Activated T-helper 9 cell treated with anti-CD3 and anti-CD28 coated beads, Interleukin-2, amount 50 U/mL, for 16 hours (primary cell): ENCODE measurements around the gene ARHGEF16.

Source experiments
- DNase-seq: peaks from one replicate; pipeline ENCODE4 v3.0.0-alpha.2; 2020; ENCODE audit warnings: low read depth

ARHGEF16 gene

DNA sequence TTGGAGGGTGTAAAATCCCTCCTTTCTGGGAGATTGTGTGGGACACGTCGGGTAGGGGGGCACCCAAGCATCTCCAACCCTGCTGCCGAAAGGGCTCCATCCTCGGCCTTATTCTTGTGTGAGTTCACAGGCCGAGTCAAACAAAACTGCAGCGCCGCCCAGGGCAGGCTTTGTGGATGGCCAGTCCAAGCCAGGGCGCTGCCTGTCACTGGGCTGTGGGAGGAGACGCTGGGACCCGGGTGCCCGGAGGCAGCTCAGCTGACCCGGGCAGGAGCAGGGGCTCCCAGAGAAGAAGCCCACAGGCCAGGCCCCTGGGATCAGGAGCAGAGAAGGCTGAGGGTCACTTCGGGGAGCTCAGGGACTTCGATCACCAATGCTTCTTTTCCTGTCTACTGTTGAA lies 31.8 kb upstream of the ARHGEF16 start:
- DNase-seq, result no peak

DNA sequence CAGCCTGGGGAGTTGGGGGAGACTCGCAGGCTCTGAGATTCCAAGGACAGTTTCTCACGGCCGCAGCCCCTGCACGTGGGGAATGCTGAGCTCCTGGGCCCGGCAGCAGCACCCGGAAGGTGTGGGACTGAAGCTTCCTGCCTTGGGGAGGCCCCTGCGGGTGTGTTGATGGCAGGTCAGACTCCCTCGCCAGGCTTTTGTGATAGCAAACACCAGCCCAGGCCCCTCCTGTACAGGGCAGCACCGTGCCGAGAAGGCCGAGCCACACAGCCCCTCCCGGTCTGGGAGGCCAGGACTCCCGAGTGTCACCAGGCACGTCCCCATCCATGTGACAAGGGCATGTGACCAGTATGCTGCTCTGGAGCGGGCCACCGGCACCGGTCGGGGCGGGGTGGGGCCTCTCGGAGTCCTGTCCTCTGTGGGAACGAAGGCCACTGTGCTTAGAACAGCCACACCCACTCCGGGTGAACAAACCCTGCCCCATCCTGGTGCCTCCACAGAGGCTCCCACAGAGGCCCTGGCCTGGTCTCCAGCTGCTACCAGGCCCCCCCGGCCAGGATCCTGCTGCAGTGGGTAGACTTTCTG lies 31.1 kb upstream of the ARHGEF16 start:
- DNase-seq, result no peak

DNA sequence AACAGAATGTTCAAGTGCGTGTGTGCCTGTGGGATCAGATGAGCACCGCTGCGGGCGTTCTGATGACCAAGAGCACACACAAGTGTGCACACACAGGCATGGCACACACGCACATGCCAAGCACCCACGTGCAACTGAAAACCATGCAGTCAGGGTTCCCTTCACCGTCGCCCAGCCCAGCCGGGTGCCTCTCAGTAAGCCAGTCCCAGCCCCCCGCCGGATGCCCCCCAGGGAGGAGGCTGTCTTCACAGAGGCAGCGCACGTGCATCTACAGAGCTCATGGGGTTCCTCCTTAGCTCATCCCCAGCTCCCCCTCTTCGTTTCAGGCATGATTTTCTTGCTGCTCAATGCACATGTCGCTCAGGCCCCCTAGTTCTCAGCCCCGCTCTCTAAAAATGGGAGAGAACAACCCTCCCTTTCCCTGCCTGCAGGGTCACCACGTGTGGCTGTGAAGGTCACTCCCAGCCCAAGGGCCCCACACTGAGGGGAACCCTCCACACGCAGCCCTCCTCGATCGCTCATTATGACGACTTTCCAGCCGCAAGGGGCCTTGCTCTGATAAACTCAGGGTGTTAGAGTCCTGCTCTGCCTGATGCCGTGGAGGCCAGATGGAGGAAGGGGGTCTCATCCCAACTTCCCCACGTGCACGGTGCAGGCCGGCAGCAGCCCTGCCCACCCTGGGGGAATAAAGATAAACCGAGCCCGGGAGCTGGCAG lies 30.4 kb upstream of the ARHGEF16 start:
- DNase-seq, result no peak

DNA sequence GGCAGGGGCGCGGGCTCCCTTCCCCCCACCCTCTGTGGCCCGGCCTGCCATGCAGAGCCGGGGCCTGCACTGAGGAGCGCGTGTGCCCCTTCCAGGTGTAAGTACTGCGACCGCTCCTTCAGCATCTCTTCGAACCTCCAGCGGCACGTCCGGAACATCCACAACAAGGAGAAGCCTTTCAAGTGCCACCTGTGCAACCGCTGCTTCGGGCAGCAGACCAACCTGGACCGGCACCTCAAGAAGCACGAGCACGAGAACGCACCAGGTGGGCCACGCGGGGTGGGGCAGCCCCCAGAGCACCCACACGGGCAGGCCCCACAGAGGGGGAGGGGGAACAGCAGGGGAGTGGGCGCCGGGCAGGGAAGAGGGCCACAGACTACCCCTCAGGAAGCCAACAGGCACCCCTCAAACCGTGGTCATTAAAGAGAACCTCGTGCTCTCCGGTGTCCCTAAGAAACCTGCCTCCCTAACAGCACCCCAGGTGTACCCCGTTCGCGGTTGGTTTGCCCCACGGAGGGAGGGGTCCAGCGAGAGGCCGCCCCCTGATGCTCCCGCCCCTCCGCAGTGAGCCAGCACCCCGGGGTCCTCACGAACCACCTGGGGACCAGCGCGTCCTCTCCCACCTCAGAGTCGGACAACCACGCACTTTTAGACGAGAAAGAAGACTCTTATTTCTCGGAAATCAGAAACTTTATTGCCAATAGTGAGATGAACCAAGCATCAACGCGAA lies 28.8 kb upstream of the ARHGEF16 start:
- DNase-seq, result no peak

DNA sequence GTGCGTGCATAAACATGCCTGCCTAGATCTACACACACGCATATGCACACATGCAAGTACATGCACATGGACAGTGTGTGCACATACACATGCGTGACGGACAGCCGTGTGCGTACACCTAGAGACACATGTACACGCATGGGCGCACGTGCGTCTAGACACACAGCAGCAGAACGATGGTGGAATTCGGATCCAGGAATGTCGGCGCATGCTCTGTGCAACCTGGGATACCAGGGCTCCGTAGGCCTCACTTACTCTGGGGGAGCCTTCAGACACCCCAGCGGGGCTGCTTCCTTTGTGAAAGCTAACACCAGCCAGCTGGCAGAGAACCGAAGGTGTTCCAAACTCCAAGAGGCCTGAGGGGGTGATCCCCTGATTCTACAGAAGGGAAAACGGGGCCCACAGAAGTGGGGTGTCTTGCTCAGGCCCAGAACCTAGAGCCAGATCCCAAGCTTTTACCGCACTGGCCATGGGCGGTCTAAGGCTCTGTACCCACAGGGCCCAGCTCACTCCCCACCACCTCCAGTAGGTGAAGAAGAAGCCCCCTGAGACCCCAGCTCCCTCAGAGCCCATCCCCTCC lies 27.4 kb upstream of the ARHGEF16 start:
- no peak for DNase-seq

DNA sequence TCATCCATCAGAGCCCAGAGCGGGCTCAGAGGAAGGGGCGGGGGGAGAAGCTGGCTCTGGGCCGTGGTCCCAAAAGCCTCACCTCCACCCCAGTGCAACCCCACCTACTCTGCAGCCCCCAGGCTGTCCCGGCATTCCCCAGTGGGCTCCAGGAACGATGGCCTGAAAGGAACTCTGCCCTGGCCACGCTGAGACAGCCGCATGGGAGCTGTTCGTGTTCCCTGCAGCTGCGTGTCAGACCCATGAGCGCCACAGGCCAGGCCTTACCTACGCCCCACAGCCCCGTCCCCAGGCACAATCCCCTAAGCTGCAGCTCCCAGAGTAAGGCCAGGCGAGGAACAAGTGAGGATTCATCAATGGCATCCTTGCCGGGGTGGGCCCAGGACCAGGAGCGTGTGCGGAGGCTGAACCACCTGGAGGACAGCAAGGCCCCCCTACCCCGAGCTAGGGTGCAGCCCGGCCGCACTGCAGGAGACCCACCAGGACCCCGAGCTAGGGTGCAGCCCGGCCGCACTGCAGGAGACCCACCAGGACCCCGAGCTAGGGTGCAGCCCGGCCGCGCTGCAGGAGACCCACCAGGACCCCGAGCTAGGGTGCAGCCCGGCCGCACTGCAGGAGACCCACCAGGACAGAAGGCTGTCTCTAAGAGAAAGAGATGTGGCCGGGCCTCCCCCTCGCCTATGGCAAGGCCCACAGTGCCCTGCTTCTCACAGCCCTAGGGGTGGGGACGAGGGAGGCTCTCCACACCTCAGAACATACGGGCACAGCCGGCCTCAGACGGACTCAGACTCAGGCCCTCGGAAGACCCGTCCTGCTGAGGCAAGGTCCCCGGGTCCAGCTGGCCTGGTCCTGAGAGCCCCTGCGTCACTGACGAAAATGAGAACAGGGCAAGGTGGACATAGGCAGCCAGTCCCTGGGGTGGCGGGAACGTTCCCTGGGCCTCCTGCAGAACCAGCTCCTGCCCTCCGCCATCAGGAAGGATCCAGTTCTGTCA lies 26.5 kb upstream of the ARHGEF16 start:
- no peak for DNase-seq

DNA sequence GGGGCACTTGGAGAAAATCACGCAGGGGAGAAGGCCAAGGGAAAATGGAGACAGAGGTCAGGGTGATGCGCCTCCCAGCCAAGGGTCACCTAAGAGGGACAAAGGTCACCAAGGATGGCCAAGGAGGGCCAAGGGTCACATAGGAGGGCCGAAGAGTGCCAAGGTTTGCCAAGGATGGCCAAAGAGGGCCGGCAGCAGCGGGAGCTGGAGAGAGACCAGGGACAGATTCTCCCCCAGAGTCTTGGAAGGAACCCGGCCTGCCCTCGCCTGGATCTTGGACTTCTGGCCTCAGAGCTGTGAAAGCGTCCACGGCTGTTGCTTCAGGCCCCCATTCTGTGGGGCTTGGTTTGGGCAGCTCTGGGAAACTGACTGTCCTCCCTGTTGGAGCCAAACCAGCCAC lies 25.6 kb upstream of the ARHGEF16 start:
- no peak for DNase-seq

DNA sequence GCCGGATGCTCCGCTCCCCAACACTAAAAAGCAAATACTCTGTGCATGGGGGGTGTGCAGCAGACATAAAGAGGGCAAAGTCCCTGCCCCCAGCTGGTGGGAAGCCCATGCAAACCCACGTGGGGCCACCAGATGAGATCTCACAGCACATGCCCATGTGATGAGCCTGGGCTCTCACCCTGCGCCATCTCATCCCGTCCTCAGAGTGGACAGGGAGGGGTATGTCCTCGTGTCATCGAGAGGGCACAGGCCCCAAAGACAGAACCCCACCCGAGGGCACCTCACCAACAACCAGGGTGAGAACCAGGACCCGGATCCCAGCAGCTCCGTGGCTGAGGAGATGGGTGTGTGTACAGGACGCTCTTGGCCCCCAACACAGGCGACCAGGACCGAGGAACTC lies 25.1 kb upstream of the ARHGEF16 start:
- DNase-seq, result no peak

DNA sequence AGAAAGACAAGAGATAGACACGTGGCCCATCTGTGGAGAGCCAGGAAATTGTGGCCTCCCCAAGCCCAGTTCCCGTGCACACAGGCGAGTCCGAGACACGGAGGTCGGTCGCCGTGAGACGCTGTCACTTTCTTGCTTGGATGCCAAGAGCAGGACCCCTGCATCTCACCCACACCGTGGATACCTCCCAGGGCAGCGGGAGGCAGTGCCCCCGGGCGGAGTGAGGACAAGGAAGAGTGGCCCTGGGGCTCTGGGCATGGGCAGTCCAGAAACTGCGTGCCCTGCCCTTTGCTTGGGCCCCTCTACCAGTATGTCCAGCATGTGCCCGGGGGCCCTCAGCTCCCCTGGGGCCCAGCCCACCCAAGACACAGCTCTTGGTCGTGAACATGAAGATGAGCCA lies 24.7 kb upstream of the ARHGEF16 start:
- DNase-seq, result no peak

DNA sequence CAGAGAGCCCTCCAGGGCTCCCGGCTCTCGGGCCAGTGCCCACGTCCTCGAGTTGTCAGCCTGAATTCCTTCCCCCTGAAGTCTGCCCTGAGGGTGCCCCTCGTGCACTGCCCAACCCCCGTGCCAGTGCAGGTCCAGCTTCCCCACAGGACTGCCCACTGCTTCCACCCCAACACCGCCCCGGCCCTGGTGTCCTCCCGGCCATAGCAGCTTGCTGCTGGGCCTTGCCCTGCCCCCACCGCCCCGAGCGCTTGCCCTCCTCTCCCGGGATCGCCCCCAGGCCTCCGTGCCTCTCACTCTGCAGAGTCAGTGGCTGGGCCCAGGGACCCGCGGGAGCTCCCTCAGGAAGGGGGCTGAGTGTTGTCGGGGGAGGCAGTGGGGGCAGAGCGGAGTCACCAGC lies 24.1 kb upstream of the ARHGEF16 start:
- no peak for DNase-seq

DNA sequence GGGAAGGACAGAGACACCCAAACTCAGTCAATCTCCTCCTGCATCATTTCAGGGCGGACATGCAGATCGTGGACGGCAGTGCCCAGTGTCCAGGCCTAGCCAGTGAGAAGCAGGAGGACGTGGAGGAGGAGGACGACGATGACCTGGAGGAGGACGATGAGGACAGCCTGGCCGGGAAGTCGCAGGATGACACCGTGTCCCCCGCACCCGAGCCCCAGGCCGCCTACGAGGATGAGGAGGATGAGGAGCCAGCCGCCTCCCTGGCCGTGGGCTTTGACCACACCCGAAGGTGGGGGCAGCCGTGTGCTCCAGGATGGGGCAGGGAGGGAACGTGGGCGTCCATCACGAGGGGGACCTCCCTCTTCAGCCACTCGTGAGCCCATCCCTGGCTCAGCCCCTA lies 23.6 kb upstream of the ARHGEF16 start:
- DNase-seq, result no peak

DNA sequence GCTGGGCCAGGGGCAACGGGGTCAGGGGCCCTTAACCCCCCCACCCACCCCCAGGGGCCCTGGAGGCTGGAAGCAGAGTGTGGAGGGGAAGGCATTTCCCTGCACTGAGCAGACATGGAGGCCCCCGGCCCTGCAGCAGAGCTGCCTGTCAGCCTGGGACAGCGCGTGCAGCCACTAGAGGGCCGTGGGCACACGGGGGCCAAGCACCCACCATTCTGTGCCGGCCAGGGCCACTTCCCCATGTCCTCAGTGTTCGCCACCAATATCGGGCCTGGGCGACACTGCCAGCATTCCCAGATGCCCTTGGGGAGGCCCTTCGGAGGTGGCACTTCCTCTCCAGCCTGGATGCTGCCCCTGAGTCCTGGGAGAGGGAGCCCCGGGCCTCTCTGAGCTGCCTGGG lies 23.2 kb upstream of the ARHGEF16 start:
- no peak for DNase-seq

DNA sequence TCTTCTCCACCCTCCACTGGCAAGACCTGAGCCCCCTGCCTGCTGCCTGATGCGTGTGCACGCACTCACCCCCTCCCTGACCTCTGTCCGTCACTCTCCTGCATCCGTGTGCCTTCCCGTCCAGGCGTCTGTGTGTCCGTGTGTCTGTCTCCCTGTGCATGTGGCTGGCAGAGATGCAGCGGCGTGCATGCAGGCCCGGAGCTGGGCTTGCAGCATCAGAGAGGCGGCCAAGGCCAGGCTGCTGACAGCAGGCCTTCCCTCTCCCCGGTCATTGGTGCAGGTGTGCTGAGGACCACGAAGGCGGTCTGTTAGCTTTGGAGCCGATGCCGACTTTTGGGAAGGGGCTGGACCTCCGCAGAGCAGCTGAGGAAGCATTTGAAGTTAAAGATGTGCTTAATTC lies 22.8 kb upstream of the ARHGEF16 start:
- DNase-seq, result no peak

DNA sequence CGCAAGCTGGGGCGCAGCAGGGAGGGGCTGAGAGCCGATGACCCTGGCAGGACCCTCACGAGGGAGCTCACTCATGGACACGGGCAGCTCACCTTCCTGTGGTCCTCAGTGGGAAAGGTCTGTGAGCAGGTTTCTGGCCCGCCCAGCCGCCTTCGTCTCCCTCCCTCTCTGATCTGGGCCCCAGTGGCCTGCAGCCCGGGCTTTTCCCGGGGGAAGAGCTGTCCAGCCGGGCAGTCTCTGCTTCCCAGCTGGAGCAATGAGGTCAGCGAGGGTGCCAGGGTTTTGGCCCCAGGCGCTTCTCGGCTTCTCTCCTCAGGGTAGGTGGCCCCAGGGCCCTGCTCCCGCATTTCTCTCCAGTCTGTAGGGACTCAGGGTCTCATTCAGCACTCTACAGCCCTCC lies 22.2 kb upstream of the ARHGEF16 start:
- DNase-seq, result no peak

DNA sequence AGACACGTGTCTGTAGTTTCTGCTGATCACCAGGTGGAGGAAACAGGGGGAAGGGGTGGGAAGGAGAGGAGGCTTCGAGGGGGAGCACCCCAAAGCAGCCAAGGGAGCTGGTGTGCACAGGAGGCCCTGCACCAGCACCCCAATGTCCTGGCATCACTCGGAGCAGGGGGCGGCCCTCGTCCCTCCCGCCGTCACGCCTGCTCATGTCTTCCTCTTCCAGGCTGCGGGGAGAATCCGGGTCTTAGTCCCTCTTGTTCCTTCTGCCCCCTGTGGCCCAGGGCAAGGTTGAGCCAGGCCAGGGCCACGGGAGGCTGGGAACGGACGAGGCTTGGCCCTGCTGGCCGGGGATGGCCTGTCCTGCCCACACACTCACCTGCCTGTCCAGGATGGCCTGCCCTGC lies 21.4 kb upstream of the ARHGEF16 start:
- no peak for DNase-seq

DNA sequence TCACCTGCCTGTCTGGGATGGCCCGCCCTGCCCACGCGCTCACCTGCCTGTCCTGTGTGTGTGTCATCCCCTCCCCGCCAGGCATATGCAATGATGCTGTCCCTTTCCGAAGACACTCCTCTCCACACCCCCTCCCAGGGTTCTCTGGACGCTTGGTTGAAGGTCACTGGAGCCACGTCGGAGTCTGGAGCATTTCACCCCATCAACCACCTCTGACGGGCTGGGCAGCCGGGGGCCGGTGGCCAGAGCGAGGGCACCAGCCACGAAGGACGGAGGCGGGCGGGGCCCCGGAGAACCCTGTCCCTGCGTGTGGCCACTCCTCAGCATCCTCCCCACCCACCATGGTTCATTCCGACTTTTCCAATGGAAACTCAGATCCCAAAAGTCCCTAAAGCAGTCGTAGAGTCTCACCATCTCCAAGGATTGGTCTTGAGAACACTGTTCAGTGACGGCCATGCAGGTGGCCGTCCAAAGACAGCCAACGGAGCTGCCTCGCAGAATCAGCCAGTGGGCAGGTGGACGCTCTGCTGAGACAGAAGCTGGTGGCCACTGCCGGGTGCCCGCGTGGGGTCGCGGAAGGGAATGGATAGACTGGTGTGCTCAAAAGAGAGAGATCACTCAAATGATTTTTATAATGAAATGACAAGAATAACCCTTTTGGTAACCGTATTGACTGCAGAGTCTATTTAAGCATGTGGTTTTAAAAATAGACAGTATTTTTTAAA lies 20.7 kb upstream of the ARHGEF16 start:
- no peak for DNase-seq

DNA sequence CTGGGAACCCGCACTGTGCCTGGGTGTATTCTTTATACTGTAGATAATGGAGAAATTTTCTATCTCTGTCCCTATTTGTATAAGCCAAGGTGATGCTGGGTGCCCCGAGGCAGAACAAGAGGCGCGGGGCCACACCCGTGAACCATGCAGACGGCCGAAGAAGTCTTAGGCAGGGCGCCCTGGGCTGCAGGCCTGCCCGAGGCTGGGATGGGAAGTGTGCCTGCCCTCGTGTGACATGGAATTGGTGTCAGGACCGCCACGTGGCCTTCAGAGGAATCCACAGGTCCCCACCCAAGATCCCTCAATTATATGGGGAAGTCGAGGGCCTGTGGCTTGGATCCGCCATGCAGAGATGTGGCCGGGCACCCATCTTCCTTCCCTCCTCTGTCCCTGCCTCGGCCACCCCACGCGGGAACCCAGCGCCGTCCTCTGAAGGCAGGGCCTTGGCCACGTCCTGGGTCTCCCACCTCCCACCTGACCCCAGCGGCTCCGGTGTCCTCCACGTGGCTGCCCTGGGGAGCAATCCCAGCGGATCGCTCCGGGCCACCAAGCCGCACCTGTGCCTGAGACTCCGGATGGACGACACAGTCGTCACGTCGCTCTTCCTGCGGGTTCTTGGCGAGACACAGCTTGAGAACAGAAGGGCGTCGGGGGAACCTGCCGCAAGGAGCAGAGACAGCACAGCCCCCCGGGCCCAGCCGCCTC lies 19.9 kb upstream of the ARHGEF16 start:
- DNase-seq, result no peak

DNA sequence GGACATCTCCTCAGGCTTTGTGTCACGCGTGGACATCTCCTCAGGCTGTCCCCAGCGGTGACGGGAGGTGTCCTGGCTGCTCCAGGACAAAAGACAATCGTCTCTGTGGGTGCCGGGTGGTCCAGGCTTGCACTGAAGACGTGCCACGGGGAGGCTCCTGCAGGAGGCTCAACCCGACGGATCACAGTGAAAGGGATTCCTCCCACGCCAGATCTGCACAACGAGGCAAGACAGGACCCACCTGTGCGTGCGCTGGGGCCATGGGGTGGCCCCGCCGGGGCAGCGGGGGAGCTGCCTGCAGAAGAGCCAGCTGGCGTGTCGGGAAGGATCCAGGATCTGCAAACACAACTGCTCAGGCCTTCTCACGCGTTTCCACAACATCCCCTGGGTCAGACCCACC lies 18.8 kb upstream of the ARHGEF16 start:
- no peak for DNase-seq

DNA sequence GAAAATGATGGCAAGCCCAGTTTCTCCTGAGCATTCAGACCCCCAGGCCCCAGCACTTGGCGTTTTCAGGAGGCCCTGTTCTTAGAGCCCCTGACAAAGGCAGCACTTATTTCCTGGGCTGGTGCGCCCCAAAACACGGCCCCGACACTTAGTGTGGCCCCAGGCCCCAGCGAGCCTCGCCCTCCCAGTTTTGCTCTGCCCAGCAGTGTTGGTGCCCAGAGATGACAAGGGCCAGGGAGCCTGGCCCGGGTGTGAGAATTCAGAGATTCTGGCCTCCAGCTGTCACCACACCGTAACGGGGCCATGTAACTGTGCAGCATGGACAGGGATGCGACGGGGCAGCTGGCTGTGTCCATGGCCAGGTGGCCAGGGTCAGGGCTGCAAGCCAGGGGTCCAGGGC lies 18.0 kb upstream of the ARHGEF16 start:
- no peak for DNase-seq

DNA sequence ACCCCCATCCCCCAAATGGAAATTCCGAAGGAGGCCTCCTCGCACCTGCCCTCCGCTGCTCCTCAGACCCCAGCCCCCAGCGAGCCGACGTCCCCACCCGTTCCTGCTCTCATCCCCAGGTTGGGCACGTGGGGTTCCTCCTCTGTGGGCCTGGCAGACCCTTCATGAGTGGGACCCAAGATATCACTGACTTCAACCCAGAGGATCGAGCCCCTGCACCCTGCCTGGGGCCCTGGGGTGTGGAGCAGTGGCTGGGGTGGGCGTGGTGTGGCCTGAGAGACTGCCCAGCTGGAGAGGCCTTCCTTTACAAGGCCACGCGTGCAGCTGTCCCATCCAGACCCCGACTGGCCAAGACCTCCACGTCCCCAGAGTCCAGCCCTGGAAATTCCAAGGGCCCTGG lies 17.6 kb upstream of the ARHGEF16 start:
- DNase-seq, result no peak
